Sigmoid colon (tissue), 4 donors: ENCODE results near the gene SCOC.

Source experiments
- CTCF ChIP-seq, 4 experiments: fragments of 450-650 bp in 3 of 4; fragments of 200-600 bp in 1 of 4; IDR thresholded peaks; one replicate each; pipeline ENCODE4 v1.5.1; 2016 to 2019; ENCODE audit warnings: antibody characterized with exemption in 4 of 4, mild to moderate bottlenecking in 3 of 4, moderate library complexity in 2 of 4
- EP300 ChIP-seq, 4 donors: sonication (generic); formaldehyde crosslinking; IDR thresholded peaks; one replicate each; pipeline ENCODE4 v1.6.1; 2017; ENCODE audit warnings: antibody characterized with exemption in 4 of 4
- POLR2A ChIP-seq, 2 donors: fragments of 450-650 bp; IDR thresholded peaks; one replicate each; pipeline ENCODE4 v1.6.1; 2016; ENCODE audit warnings: antibody characterized with exemption in 2 of 2, mild to moderate bottlenecking in 2 of 2, moderate library complexity in 2 of 2
- POLR2AphosphoS5 ChIP-seq, 4 donors: sonication (generic); formaldehyde crosslinking; IDR thresholded peaks; one replicate each; pipeline ENCODE4 v1.6.1; 2017; ENCODE audit warnings: antibody characterized with exemption in 4 of 4

DNA sequence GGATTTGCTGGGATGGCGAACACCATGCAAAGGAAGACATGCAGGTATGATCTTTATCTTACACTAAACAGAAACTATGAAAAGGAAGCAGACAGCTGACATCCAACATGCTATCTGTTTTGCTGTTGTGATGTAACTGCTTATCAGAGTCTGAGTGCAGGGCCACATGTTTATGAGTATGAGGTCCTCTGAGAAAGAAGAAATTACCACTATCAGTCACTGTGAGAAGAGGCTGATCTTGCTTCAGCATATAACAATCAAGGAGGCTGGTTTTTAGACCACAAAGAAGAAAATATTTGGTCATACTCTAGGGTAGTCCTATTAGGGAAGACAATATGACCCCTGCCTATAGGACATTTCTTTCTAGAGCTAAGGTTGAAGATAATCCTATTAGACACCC is 35.5 kb downstream of the SCOC start:
- TF ChIP-seq CTCF (IDR thresholded peaks at IDR 0.05), result no peak
- TF ChIP-seq POLR2A (IDR thresholded peaks at IDR 0.05), result no peak
- TF ChIP-seq POLR2AphosphoS5 (IDR thresholded peaks at IDR 0.05), result no peak
- TF ChIP-seq EP300 (IDR thresholded peaks at IDR 0.05), result no peak
